Glutamatergic neuron (in vitro differentiated cells): ENCODE results near the gene AKAP3. TPM values are rescaled to one million over a fixed set of nuclear protein-coding genes. Genes with fewer than 3 reads are reported as not detected.

Experiments used
- DNase-seq: peaks from one replicate; pipeline ENCODE4 v3.0.0; 2022
- H3K27ac Mint-ChIP-seq: one replicate; pipeline ENCODE4 v1.8.0; 2020; ENCODE audit warnings: mild to moderate bottlenecking, mixed read lengths, inconsistent platforms; ENCODE audit not compliant: unreplicated experiment
- H3K27me3 Mint-ChIP-seq: one replicate; pipeline ENCODE4 v1.8.0; 2020; ENCODE audit warnings: mild to moderate bottlenecking, moderate library complexity, mixed read lengths, inconsistent platforms; ENCODE audit not compliant: unreplicated experiment
- H3K36me3 Mint-ChIP-seq: one replicate; pipeline ENCODE4 v1.8.0; 2020; ENCODE audit warnings: mild to moderate bottlenecking, mixed read lengths, inconsistent platforms; ENCODE audit not compliant: unreplicated experiment
- H3K4me1 Mint-ChIP-seq: one replicate; pipeline ENCODE4 v1.8.0; 2020; ENCODE audit warnings: mild to moderate bottlenecking, low read depth, mixed read lengths, inconsistent platforms; ENCODE audit not compliant: unreplicated experiment
- H3K4me3 Mint-ChIP-seq: one replicate; pipeline ENCODE4 v1.8.0; 2020; ENCODE audit warnings: mild to moderate bottlenecking, mixed read lengths, inconsistent platforms; ENCODE audit not compliant: unreplicated experiment
- H3K9me3 Mint-ChIP-seq: one replicate; pipeline ENCODE4 v1.8.0; 2020; ENCODE audit warnings: mild to moderate bottlenecking, moderate library complexity, mixed read lengths, inconsistent platforms; ENCODE audit not compliant: unreplicated experiment
- CTCF ChIP-seq: fragments of 200-600 bp; sonication (generic); IDR thresholded peaks from one replicate; pipeline ENCODE4 v1.5.0; 2021; ENCODE audit not compliant: partially characterized antibody, unreplicated experiment
- total RNA-seq: library from RNA; stranded (reverse); fragmentation: NEBNext Ultra II Directional; extraction: Animal tissue kit (Norgen Biotek cat#: 25700); gene quantifications from one replicate; pipeline ENCODE4 v1.2.1, GENCODE V29; 2021; ENCODE audit not compliant: unreplicated experiment

AKAP3 gene
- total RNA-seq, 1 donor from 2014 or later, result 3.3 TPM

- Mint-ChIP-seq H3K4me3 (no peak overlapping the region), H3K27ac (no peak overlapping the region), H3K27me3 (no peaks in the 10 kb centered on the region), H3K4me1 (no peaks in the 10 kb centered on the region), H3K9me3 (no peaks in the 10 kb centered on the region), H3K36me3 (peaks cover 6% of the 10 kb centered on the region)
- TF ChIP-seq CTCF, result no peak
- no peak for DNase-seq
These were observed 22.3 kb downstream of the AKAP3 start for GRCh38 chr12:4626543-4626942.

- H3K27me3 Mint-ChIP-seq, result no peaks in the 10 kb centered on the region
- H3K4me3 Mint-ChIP-seq, result no peak overlapping the region
- TF ChIP-seq CTCF, result no peak
- H3K4me1 Mint-ChIP-seq, result no peaks in the 10 kb centered on the region
- H3K9me3 Mint-ChIP-seq, result no peaks in the 10 kb centered on the region
- no peaks in the 10 kb centered on the region for H3K36me3 Mint-ChIP-seq
- no peak for DNase-seq
- no peak overlapping the region for H3K27ac Mint-ChIP-seq
These were observed 27.3 kb downstream of the AKAP3 start for GRCh38 chr12:4621511-4621910.

- H3K9me3 Mint-ChIP-seq, result no peaks in the 10 kb centered on the region
- DNase-seq, result no peak
- H3K36me3 Mint-ChIP-seq, result no peaks in the 10 kb centered on the region
- TF ChIP-seq CTCF, result no peak
- no peak overlapping the region for H3K4me3 Mint-ChIP-seq
- H3K27me3 Mint-ChIP-seq, result no peaks in the 10 kb centered on the region
- H3K4me1 Mint-ChIP-seq, result no peaks in the 10 kb centered on the region
- no peak overlapping the region for H3K27ac Mint-ChIP-seq
These were observed 33.2 kb downstream of the AKAP3 start for GRCh38 chr12:4615667-4616066.

GRCh38 chr12:4610481-4610880 lies 38.4 kb downstream of the AKAP3 start:
- H3K4me1 Mint-ChIP-seq, result no peaks in the 10 kb centered on the region
- no peaks in the 10 kb centered on the region for H3K36me3 Mint-ChIP-seq
- no peak overlapping the region for H3K27ac Mint-ChIP-seq
- DNase-seq, result no peak
- H3K4me3 Mint-ChIP-seq, result no peak overlapping the region
- H3K9me3 Mint-ChIP-seq, result no peaks in the 10 kb centered on the region
- no peaks in the 10 kb centered on the region for H3K27me3 Mint-ChIP-seq
- no peak for TF ChIP-seq CTCF

- TF ChIP-seq CTCF, result no peak
- Mint-ChIP-seq H3K27ac (no peak overlapping the region), H3K4me1 (peaks cover 6% of the 10 kb centered on the region), H3K9me3 (peaks cover 2% of the 10 kb centered on the region), H3K36me3 (no peaks in the 10 kb centered on the region), H3K27me3 (no peaks in the 10 kb centered on the region), H3K4me3 (no peak overlapping the region)
- DNase-seq, result no peak
These were observed 39.8 kb downstream of the AKAP3 start for GRCh38 chr12:4609071-4609470.
